Suprapubic skin (tissue), 3 donors: Measurements from ENCODE around the gene FOSB.

Experiments used
- POLR2A ChIP-seq, 2 donors: fragments of 450-650 bp; IDR thresholded peaks; one replicate each; pipeline ENCODE4 v1.6.1; 2017; ENCODE audit warnings: antibody characterized with exemption in 2 of 2, mild to moderate bottlenecking in 2 of 2, moderate library complexity in 2 of 2
- TF ChIP-seq, protein P1 (sequence below), 2 donors: fragments of 200-600 bp in 1 of 2; fragments of 450-650 bp in 1 of 2; sonication (generic) in 1 of 2; IDR thresholded peaks; one replicate each; pipeline ENCODE4 v1.5.1; 2016 to 2019; ENCODE audit warnings: antibody characterized with exemption in 2 of 2, mild to moderate bottlenecking in 1 of 2, moderate library complexity in 1 of 2

DNA sequence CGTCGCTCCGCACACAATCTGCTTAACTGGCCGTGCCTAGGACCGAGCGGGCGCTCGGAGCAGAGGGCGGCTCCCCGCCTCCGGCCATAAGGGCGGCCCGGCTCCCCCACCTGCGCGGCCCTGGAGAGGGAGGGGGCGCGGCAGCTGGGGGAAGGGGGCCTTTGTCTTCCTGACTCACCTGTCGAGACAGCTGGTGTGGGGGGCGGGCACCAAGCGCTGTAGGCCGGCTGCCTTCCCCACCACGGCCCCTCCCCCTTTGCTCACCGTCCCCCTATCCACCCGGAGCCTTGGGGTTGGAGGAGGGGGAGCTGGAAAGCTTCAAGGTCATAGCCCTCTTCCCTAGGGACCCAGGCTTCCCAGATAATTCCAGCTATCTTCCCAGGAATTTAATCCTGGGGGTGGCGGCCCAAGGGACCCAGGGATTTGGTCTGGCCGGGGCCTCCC lies 40.6 kb downstream of the FOSB start:
- TF ChIP-seq, protein P1, sequence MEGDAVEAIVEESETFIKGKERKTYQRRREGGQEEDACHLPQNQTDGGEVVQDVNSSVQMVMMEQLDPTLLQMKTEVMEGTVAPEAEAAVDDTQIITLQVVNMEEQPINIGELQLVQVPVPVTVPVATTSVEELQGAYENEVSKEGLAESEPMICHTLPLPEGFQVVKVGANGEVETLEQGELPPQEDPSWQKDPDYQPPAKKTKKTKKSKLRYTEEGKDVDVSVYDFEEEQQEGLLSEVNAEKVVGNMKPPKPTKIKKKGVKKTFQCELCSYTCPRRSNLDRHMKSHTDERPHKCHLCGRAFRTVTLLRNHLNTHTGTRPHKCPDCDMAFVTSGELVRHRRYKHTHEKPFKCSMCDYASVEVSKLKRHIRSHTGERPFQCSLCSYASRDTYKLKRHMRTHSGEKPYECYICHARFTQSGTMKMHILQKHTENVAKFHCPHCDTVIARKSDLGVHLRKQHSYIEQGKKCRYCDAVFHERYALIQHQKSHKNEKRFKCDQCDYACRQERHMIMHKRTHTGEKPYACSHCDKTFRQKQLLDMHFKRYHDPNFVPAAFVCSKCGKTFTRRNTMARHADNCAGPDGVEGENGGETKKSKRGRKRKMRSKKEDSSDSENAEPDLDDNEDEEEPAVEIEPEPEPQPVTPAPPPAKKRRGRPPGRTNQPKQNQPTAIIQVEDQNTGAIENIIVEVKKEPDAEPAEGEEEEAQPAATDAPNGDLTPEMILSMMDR (IDR thresholded peaks at IDR 0.05): no peak
- no peak for TF ChIP-seq POLR2A (IDR thresholded peaks at IDR 0.05)
